ENCODE measurements around the gene PFDN2.

Gene PFDN2

DNA sequence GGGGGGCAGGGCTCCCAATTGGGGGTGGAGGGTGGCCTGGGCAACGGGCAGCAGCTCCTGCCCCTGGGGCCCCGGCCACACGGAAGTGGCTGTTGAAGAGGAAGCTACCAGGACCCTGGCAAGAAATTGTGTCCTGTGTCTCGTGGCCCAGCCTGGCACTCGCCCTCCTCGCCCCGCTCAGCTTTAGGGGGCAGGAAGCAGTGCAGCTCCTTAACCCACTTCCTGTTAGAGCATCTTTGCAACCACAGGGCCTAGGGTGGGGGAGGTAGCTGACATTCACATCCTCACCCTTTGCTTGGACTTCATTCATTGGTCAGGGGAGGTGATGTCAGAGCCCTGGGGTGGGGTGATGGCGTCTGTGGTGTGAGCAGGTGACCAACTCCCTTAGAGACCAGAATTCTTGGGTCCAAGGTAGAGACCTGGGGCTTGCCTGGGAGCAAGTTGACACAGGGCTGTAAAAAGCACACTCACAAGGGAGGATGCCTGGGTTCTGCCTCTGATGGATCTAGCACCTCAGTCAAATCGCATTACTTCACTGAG is 48.0 kb downstream of the PFDN2 start, which contains the start of gene ARHGAP30:
ARHGAP30 (minus strand) TSS at position 161 of the 540 bp plus-strand sequence. CDS start 267 bp downstream, outside the sequence.
- H3K4me3 ChIP-seq (ENCODE audit: low read depth, low read length) = no peak within 1 kb of the TSS
- H3K9me3 ChIP-seq (ENCODE audit: control insufficient read depth, insufficient read depth, low read depth, low read length) = no peaks in the 10 kb centered on the region
- TF ChIP-seq ZNF658 (tag by site-specific recombination; IDR thresholded peaks at IDR 0.05) = no peak
- no peak for TF ChIP-seq ZNF48 (tag by site-specific recombination; IDR thresholded peaks at IDR 0.05)
- TF ChIP-seq ZNF292 (tag by site-specific recombination; IDR thresholded peaks at IDR 0.05; ENCODE audit: borderline replicate concordance, low read depth) = no peak
- H3K36me3 ChIP-seq (ENCODE audit: control insufficient read depth in 2 of 2, insufficient read depth in 1 of 2, low read length in 2 of 2) = peaks cover 0 to 13% of the 10 kb centered on the region in 2 experiments; a peak in 1 of 3 replicates
- ChIA-PET CTCF (interaction anchor here (0.8 to 6.1 kb wide), 4 partner anchors 25 to 72 kb away, joined by 3 to 56 read pairs (median 4); partner anchors contain the start of gene KLHDC9), POLR2A (interaction anchor here (0.7 kb wide), 1 partner anchor 236 kb away, joined by 4 read pairs; no protein-coding TSS in a partner anchor)
- no peak within 1 kb of the TSS for H3K27ac ChIP-seq (ENCODE audit: extremely low read depth, low read depth, low read length)
- H3K4me1 ChIP-seq (ENCODE audit: control insufficient read depth, insufficient read depth, low read length) = no peaks in the 10 kb centered on the region

DNA sequence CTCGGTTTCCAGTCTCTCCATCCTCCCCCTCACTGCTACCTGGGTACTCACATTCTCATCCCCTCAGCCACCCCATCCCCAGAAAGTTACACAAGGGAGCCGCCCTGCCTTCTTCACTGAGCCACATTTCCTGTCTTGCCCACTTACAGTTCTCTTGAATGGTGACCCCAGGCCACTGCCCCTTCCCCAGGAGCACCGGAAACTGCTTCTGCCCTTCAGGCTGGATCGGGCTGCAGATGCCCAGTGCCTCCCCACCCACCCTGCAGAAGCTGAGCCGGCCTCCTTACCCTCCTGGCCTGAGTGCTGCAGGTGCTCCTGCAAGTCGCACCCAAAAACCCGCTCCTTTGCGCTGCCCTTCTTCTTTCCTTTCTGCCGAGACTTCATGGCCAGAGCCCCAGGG is 48.6 kb downstream of the PFDN2 start:
- H3K36me3 ChIP-seq (ENCODE audit: control insufficient read depth in 2 of 2, insufficient read depth in 1 of 2, low read length in 2 of 2) = peaks cover 0 to 13% of the 10 kb centered on the region in 2 experiments; a peak in 1 of 3 replicates
- TF ChIP-seq ZNF704 (tag by site-specific recombination; IDR thresholded peaks at IDR 0.05) (no peak), ZBTB44 (tag by site-specific recombination; IDR thresholded peaks at IDR 0.05) (no peak), ZNF701 (tag by site-specific recombination; IDR thresholded peaks at IDR 0.05) (no peak), ZBTB48 (tag by site-specific recombination; IDR thresholded peaks at IDR 0.05) (no peak), ZNF404 (tag by site-specific recombination; IDR thresholded peaks at IDR 0.05) (no peak), ZNF211 (tag by site-specific recombination; IDR thresholded peaks at IDR 0.05; ENCODE audit: low read depth) (no peak), ZNF133 (tag by site-specific recombination; IDR thresholded peaks at IDR 0.05) (no peak), ZNF768 (tag by site-specific recombination; IDR thresholded peaks at IDR 0.05) (no peak), GLIS1 (tag by site-specific recombination; IDR thresholded peaks at IDR 0.05) (no peak), ZNF280D (tag by site-specific recombination; IDR thresholded peaks at IDR 0.05) (no peak)
- no peak overlapping the region for H3K27ac ChIP-seq (ENCODE audit: extremely low read depth, low read depth, low read length)
- no peaks in the 10 kb centered on the region for H3K4me1 ChIP-seq (ENCODE audit: control insufficient read depth, insufficient read depth, low read length)
- CTCF ChIA-PET = interaction anchor here (0.8 to 6.1 kb wide), 3 partner anchors 24 to 41 kb away, joined by 3 to 56 read pairs (median 3); partner anchors contain the start of gene KLHDC9
- no peaks in the 10 kb centered on the region for H3K9me3 ChIP-seq (ENCODE audit: control insufficient read depth, insufficient read depth, low read depth, low read length)
- POLR2A ChIA-PET = no interaction called here
- H3K4me3 ChIP-seq (ENCODE audit: low read depth, low read length) = no peak overlapping the region

Measured in HEK293 (cell line).